Measurements from ENCODE around the gene TOLLIP. TPM values are rescaled to one million over a fixed set of nuclear protein-coding genes. Genes with fewer than 3 reads are reported as not detected.

Gene TOLLIP
- total RNA-seq, 1 experiment from 2014 or later = 32.3 TPM

- Mint-ChIP-seq H3K4me3 (peak overlapping the region; percentile 72 to 79), H3K27ac (no peak overlapping the region), H3K36me3 (ENCODE audit: insufficient read depth in 1 of 3, low read depth in 3 of 3) (peaks cover 2 to 12% (median 12%) of the 10 kb centered on the region in 3 experiments; a peak in 5 of 7 replicates), H3K9me3 (peaks cover 12 to 22% of the 10 kb centered on the region in 2 experiments), H3K4me1 (peaks cover 11 to 16% of the 10 kb centered on the region in 2 experiments), H3K27me3 (ENCODE audit: low read depth) (peaks cover 31% of the 10 kb centered on the region)
- Histone ChIP-seq H3K14ac (ENCODE audit: insufficient read depth, low read length) (no peak overlapping the region; the same call in 1 of the 2 replicates), H3K23ac (ENCODE audit: insufficient read length, low read depth, low read length) (no peak overlapping the region), H3K27ac (ENCODE audit: insufficient read length, low read depth, low read length) (no peak overlapping the region), H2AK5ac (ENCODE audit: insufficient read length, low read length) (no peak overlapping the region), H4K5ac (ENCODE audit: insufficient read length, low read depth, low read length) (no peak overlapping the region), H2AFZ (ENCODE audit: low read length) (no peak overlapping the region), H3K4me2 (ENCODE audit: insufficient read depth, insufficient read length, low read length) (no peak overlapping the region), H4K8ac (replicated peaks; ENCODE audit: insufficient read length, low read depth, low read length) (no peak overlapping the region), H3K9ac (ENCODE audit: extremely low read depth, insufficient read length, low read length) (no peak overlapping the region), H2BK5ac (ENCODE audit: insufficient read length, low read length) (no peak overlapping the region), H3K4me1 (ENCODE audit: insufficient read depth, low read length) (no peaks in the 10 kb centered on the region), H2BK120ac (ENCODE audit: low read depth, low read length, poor library complexity, severe bottlenecking) (no peak overlapping the region), H3K23me2 (ENCODE audit: insufficient read length, low read depth, low read length, poor library complexity, severe bottlenecking) (peaks cover 6% of the 10 kb centered on the region), H4K91ac (ENCODE audit: insufficient read length, low read depth, low read length) (no peak overlapping the region), H4K20me1 (ENCODE audit: control insufficient read depth, insufficient read depth, insufficient read length) (no peaks in the 10 kb centered on the region), H3K27me3 (ENCODE audit: insufficient read depth, low read length) (no peaks in the 10 kb centered on the region), H3K4ac (ENCODE audit: low read depth, low read length) (no peak overlapping the region), H3K79me2 (ENCODE audit: insufficient read depth, low read length) (no peaks in the 10 kb centered on the region; the same call in 1 of the 2 replicates), H3K9me3 (ENCODE audit: control insufficient read depth, low read depth, low read length) (no peaks in the 10 kb centered on the region), H3T11ph (ENCODE audit: low read length) (no peak overlapping the region), H3K79me1 (ENCODE audit: insufficient read depth, low read depth, low read length, poor library complexity, severe bottlenecking) (peaks cover 3% of the 10 kb centered on the region), H3K18ac (ENCODE audit: insufficient read length, low read depth, low read length) (no peak overlapping the region), H2BK20ac (ENCODE audit: low read depth, low read length, poor library complexity, severe bottlenecking) (no peak overlapping the region), H2BK15ac (ENCODE audit: low read depth, low read length) (no peak overlapping the region), H2BK12ac (ENCODE audit: insufficient read length, low read depth, low read length) (no peak overlapping the region), H3K56ac (ENCODE audit: insufficient read length, low read depth, low read length) (no peak overlapping the region)
- DNase-seq = no peak
- no CpG with 5 or more reads among the region's 58 CpGs for WGBS (ENCODE audit: extremely low coverage, insufficient read length, low lambda C conversion rate)
- no peak for TF ChIP-seq CTCF (conservative IDR thresholded peaks at IDR 0.05)
Observed at GRCh38 chr11:1308743-1309497, 512 bp downstream of the TOLLIP start.

All from H9 (cell line).